ENCODE data around the gene COL9A2.
"Not testable (repeated sequence)": the region's sequence is repeated elsewhere in the genome, so short reads cannot be mapped to it uniquely, and the experiment has no call there.

Gene COL9A2

DNA sequence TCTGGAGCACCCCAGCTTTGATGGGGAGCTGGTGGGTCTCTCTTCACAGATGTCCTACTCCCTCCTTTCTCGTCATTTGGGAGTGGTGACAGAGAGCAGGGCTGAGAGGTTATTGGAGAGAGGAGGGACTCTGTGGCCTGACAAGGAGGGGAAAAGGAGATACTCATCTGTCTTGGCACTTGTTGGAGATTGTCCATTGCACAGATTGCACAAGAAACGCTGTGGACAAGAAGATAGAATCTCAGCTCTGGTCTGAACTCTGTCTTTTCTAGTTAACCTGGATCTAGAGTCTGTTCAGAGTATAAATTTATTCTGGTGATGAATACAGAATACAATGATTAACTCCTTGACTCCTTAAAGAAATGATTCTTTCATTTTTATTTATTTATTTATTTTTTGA lies 34.0 kb upstream of the COL9A2 start:
- Histone ChIP-seq H3K4me3 (ENCODE audit: low read depth, low read length) (no peak overlapping the region), H3K4me1 (no peaks in the 10 kb centered on the region), H3K36me3 (ENCODE audit: control insufficient read depth, insufficient read depth, low read length) (no peaks in the 10 kb centered on the region), H3K4me2 (ENCODE audit: low read length) (no peak overlapping the region), H2AFZ (no peak overlapping the region), H3K9ac (no peak overlapping the region), H3K27me3 (ENCODE audit: control insufficient read depth, insufficient read depth, low read length) (no peaks in the 10 kb centered on the region), H3K27ac (no peak overlapping the region), H3K79me2 (no peaks in the 10 kb centered on the region), H3K9me3 (ENCODE audit: control insufficient read depth, low read length) (no peaks in the 10 kb centered on the region)
- TF ChIP-seq, protein P1, sequence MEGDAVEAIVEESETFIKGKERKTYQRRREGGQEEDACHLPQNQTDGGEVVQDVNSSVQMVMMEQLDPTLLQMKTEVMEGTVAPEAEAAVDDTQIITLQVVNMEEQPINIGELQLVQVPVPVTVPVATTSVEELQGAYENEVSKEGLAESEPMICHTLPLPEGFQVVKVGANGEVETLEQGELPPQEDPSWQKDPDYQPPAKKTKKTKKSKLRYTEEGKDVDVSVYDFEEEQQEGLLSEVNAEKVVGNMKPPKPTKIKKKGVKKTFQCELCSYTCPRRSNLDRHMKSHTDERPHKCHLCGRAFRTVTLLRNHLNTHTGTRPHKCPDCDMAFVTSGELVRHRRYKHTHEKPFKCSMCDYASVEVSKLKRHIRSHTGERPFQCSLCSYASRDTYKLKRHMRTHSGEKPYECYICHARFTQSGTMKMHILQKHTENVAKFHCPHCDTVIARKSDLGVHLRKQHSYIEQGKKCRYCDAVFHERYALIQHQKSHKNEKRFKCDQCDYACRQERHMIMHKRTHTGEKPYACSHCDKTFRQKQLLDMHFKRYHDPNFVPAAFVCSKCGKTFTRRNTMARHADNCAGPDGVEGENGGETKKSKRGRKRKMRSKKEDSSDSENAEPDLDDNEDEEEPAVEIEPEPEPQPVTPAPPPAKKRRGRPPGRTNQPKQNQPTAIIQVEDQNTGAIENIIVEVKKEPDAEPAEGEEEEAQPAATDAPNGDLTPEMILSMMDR (IDR thresholded peaks at IDR 0.05) = no peak

- Histone ChIP-seq H3K79me2 (no peaks in the 10 kb centered on the region), H3K27me3 (ENCODE audit: control insufficient read depth, insufficient read depth, low read length) (no peaks in the 10 kb centered on the region), H2AFZ (no peak overlapping the region), H3K9me3 (ENCODE audit: control insufficient read depth, low read length) (no peaks in the 10 kb centered on the region), H3K4me1 (no peaks in the 10 kb centered on the region), H3K4me2 (ENCODE audit: low read length) (no peak overlapping the region), H3K4me3 (ENCODE audit: low read depth, low read length) (no peak overlapping the region), H3K27ac (no peak overlapping the region), H3K36me3 (ENCODE audit: control insufficient read depth, insufficient read depth, low read length) (no peaks in the 10 kb centered on the region), H3K9ac (no peak overlapping the region)
- TF ChIP-seq, protein P1 (IDR thresholded peaks at IDR 0.05) = no peak
Measured at GRCh38 chr1:40350391-40350790, 33.3 kb upstream of the COL9A2 start.

GRCh38 chr1:40344597-40344996 lies 27.5 kb upstream of the COL9A2 start:
- no peak overlapping the region for H3K4me3 ChIP-seq (ENCODE audit: low read depth, low read length)
- no peaks in the 10 kb centered on the region for H3K79me2 ChIP-seq
- no peak overlapping the region for H3K4me2 ChIP-seq (ENCODE audit: low read length)
- TF ChIP-seq, protein P1 (IDR thresholded peaks at IDR 0.05) = no peak
- H3K9ac ChIP-seq = no peak overlapping the region
- H3K36me3 ChIP-seq (ENCODE audit: control insufficient read depth, insufficient read depth, low read length) = no peaks in the 10 kb centered on the region
- no peak overlapping the region for H3K27ac ChIP-seq
- H3K9me3 ChIP-seq (ENCODE audit: control insufficient read depth, low read length) = no peaks in the 10 kb centered on the region
- H3K4me1 ChIP-seq = no peaks in the 10 kb centered on the region
- no peak overlapping the region for H2AFZ ChIP-seq
- no peaks in the 10 kb centered on the region for H3K27me3 ChIP-seq (ENCODE audit: control insufficient read depth, insufficient read depth, low read length)

DNA sequence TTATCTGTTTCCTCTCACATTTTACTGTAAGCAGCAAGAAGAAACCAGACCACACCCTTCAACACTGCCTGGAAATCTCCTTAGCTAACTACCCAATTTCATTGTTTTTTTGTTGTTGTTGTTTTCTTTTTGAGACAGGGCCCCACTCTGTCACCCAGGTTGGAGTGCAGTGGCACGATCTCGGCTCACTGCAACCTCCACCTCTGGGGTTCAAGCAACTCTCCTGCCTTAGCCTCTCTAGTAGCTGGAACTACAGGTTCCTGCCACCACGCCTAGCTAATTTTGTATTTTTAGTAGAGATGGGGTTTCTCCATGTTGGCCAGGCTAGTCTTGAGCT lies 25.3 kb upstream of the COL9A2 start:
- H3K27ac ChIP-seq; H3K4me1 ChIP-seq; H3K4me2 ChIP-seq (ENCODE audit: low read length); H2AFZ ChIP-seq; H3K36me3 ChIP-seq (ENCODE audit: control insufficient read depth, insufficient read depth, low read length); H3K9me3 ChIP-seq (ENCODE audit: control insufficient read depth, low read length); H3K9ac ChIP-seq; H3K4me3 ChIP-seq (ENCODE audit: low read depth, low read length); H3K79me2 ChIP-seq; H3K27me3 ChIP-seq (ENCODE audit: control insufficient read depth, insufficient read depth, low read length): not testable (repeated sequence)

- no peaks in the 10 kb centered on the region for H3K79me2 ChIP-seq
- H3K27ac ChIP-seq = no peak overlapping the region
- H3K4me1 ChIP-seq = no peaks in the 10 kb centered on the region
- no peak overlapping the region for H2AFZ ChIP-seq
- no peak overlapping the region for H3K4me2 ChIP-seq (ENCODE audit: low read length)
- no peaks in the 10 kb centered on the region for H3K9me3 ChIP-seq (ENCODE audit: control insufficient read depth, low read length)
- TF ChIP-seq, protein P1 (IDR thresholded peaks at IDR 0.05) = no peak
- H3K27me3 ChIP-seq (ENCODE audit: control insufficient read depth, insufficient read depth, low read length) = no peaks in the 10 kb centered on the region
- H3K36me3 ChIP-seq (ENCODE audit: control insufficient read depth, insufficient read depth, low read length) = no peaks in the 10 kb centered on the region
- H3K9ac ChIP-seq = no peak overlapping the region
- H3K4me3 ChIP-seq (ENCODE audit: low read depth, low read length) = no peak overlapping the region
Measured at GRCh38 chr1:40341491-40342380, 24.6 kb upstream of the COL9A2 start.
